HCT116 (cell line): ENCODE measurements around the gene RSRC1. TPM values are rescaled to one million over a fixed set of nuclear protein-coding genes. Genes with fewer than 3 reads are reported as not detected.

Experiments
- ATAC-seq: fragments of 200-7000 bp; cut with Tn5 transposase; 2 replicates; pipeline ENCODE4 v1.9.1; 2020; ENCODE audit warnings: mild to moderate bottlenecking, moderate library complexity
- BruUV-seq: library from RNA; stranded (reverse); fragments of 400-500 nt; replicated peaks from 2 replicates; lab custom pipeline; 2021; lab: Mats Ljungman, UMichigan
- CTCF ChIA-PET: fragments of 300-600 bp; sonication (Branson Sonifier 250); formaldehyde crosslinking; loops from one replicate; lab custom pipeline; 2021; ENCODE audit warnings: antibody characterized with exemption; lab: Charles Lee
- POLR2A ChIA-PET: fragments of 300-600, 350-600 bp; sonication (Branson Sonifier 250); formaldehyde crosslinking; loops from one replicate; lab custom pipeline; 2021; ENCODE audit warnings: antibody characterized with exemption; lab: Charles Lee
- RAD21 ChIA-PET, 2 experiments: fragments of 300-600 bp; sonication (Branson Sonifier 250); formaldehyde crosslinking; loops; one replicate each; lab custom pipeline; 2023; ENCODE audit warnings: low total read pairs in 2 of 2; ENCODE audit not compliant: uncharacterized antibody in 2 of 2, unreplicated experiment in 2 of 2, low non-redundant PET in 1 of 2; lab: Charles Lee
- DNase-seq: peaks from one replicate; pipeline ENCODE4 v3.0.0-alpha.2; 2010; ENCODE audit warnings: low read depth, low spot score
- H2AFZ ChIP-seq: fragments of 200-600 bp; shearing (Covaris generic), sonication (generic); 2 replicates; pipeline ENCODE4 v1.6.1; 2017; ENCODE audit warnings: low read depth, mixed run types, mixed read lengths, antibody characterized with exemption, low read length; ENCODE audit not compliant: poor library complexity, severe bottlenecking
- H3K27ac ChIP-seq: 2 replicates; pipeline ENCODE4 v1.5.1; 2012; ENCODE audit warnings: low read depth, low read length
- H3K27me3 ChIP-seq: fragments of 200-600 bp; sonication (generic); 2 replicates; pipeline ENCODE4 v1.6.1; 2016; ENCODE audit warnings: mixed run types, low read length, mixed read lengths; ENCODE audit not compliant: insufficient read depth
- H3K36me3 ChIP-seq, 2 experiments: fragments of 200-500 bp in 1 of 2; fragments of 200-600 bp in 1 of 2; sonication (Bioruptor generic) in 1 of 2; sonication (generic) in 1 of 2; 2 replicates each; pipeline versions ENCODE4 v1.5.1 to v1.6.1; 2014 to 2016; ENCODE audit warnings: low read length in 2 of 2, inconsistent platforms in 1 of 2, mixed read lengths in 1 of 2, mixed run types in 1 of 2; ENCODE audit not compliant: insufficient read depth in 2 of 2, control insufficient read depth in 1 of 2
- H3K4me1 ChIP-seq, 2 experiments: fragments of 200-600 bp in 1 of 2; sonication (generic) in 1 of 2; 2 replicates each; pipeline versions ENCODE4 v1.5.1 to v1.6.1; 2012 to 2017; ENCODE audit warnings: low read length in 2 of 2, inconsistent platforms in 1 of 2, mild to moderate bottlenecking in 1 of 2, mixed read lengths in 1 of 2, mixed run types in 1 of 2, moderate library complexity in 1 of 2; ENCODE audit not compliant: insufficient read depth in 2 of 2, control insufficient read depth in 1 of 2
- H3K4me2 ChIP-seq: fragments of 200-600 bp; sonication (generic); 2 replicates; pipeline ENCODE4 v1.6.1; 2017; ENCODE audit warnings: mixed run types, low read length, mixed read lengths
- H3K4me3 ChIP-seq, 2 experiments: fragments of 200-600 bp in 1 of 2; sonication (generic) in 1 of 2; replicated peaks in 1 of 2; 2 replicates each; pipeline ENCODE4 v1.5.1; 2011 to 2016; ENCODE audit warnings: low read length in 2 of 2, control low read depth in 1 of 2, low read depth in 1 of 2, mild to moderate bottlenecking in 1 of 2, mixed read lengths in 1 of 2, mixed run types in 1 of 2
- H3K79me2 ChIP-seq: fragments of 200-600 bp; sonication (generic); 2 replicates; pipeline ENCODE4 v1.6.1; 2017; ENCODE audit warnings: mild to moderate bottlenecking, mixed run types, low read length, moderate library complexity, mixed read lengths; ENCODE audit not compliant: insufficient read depth
- H3K9ac ChIP-seq: fragments of 200-600 bp; sonication (generic); 2 replicates; pipeline ENCODE4 v1.6.1; 2016; ENCODE audit warnings: low read length, mixed read lengths
- H3K9me2 ChIP-seq: fragments of 200-600 bp; sonication (generic), shearing (Covaris generic); 2 replicates; pipeline ENCODE4 v1.6.1; 2017; ENCODE audit warnings: mixed run types, mild to moderate bottlenecking, moderate library complexity; ENCODE audit not compliant: insufficient read depth
- H3K9me3 ChIP-seq, 2 experiments: fragments of 200-500 bp in 1 of 2; fragments of 200-600 bp in 1 of 2; sonication (Bioruptor generic) in 1 of 2; sonication (generic) in 1 of 2; 2 replicates each; pipeline ENCODE4 v1.6.1; 2014 to 2017; ENCODE audit warnings: low read length in 2 of 2, mixed read lengths in 2 of 2, inconsistent platforms in 1 of 2, low read depth in 1 of 2, mild to moderate bottlenecking in 1 of 2, mixed run types in 1 of 2, moderate library complexity in 1 of 2; ENCODE audit not compliant: control insufficient read depth in 1 of 2, insufficient read depth in 1 of 2
- H4K20me1 ChIP-seq: fragments of 200-600 bp; sonication (generic), shearing (Covaris generic); 2 replicates; pipeline ENCODE4 v1.6.1; 2017; ENCODE audit warnings: mixed run types, mild to moderate bottlenecking, moderate library complexity; ENCODE audit not compliant: insufficient read depth
- CBX3 ChIP-seq: IDR thresholded peaks from 2 replicates; pipeline ENCODE4 v1.6.1; 2012; ENCODE audit warnings: low read depth
- FOSL1 ChIP-seq: IDR thresholded peaks from 2 replicates; pipeline ENCODE4 v1.6.1; 2012; ENCODE audit warnings: low read depth
- RAD21 ChIP-seq: IDR thresholded peaks from 2 replicates; pipeline ENCODE4 v1.6.1; 2012; ENCODE audit warnings: low read depth, mild to moderate bottlenecking
- REST ChIP-seq: IDR thresholded peaks from 2 replicates; pipeline ENCODE4 v1.6.1; 2012; ENCODE audit warnings: low read depth
- SP1 ChIP-seq: IDR thresholded peaks from 2 replicates; pipeline ENCODE4 v1.6.1; 2012; ENCODE audit warnings: low read depth
- SRF ChIP-seq: IDR thresholded peaks from 2 replicates; pipeline ENCODE4 v1.6.1; 2012; ENCODE audit warnings: low read depth
- intact Hi-C: fragments of 100-400 bp; cut with micrococcal nuclease; formaldehyde crosslinking; loops from 2 replicates; pipeline ENCODE4 v1.10.0; 2022
- total RNA-seq: library from RNA; stranded (reverse); gene quantifications from one replicate; pipeline ENCODE4 v1.2.1, GENCODE V29; 2021; ENCODE audit not compliant: unreplicated experiment
- TF ChIP-seq, protein P1 (sequence below): IDR thresholded peaks from 2 replicates; pipeline ENCODE4 v1.6.1; 2011; ENCODE audit warnings: mild to moderate bottlenecking, low read length, moderate library complexity; ENCODE audit not compliant: insufficient replicate concordance; ENCODE audit errors: extremely low read depth

Gene RSRC1
- total RNA-seq, 1 experiment from 2014 or later = 37.1 TPM

DNA sequence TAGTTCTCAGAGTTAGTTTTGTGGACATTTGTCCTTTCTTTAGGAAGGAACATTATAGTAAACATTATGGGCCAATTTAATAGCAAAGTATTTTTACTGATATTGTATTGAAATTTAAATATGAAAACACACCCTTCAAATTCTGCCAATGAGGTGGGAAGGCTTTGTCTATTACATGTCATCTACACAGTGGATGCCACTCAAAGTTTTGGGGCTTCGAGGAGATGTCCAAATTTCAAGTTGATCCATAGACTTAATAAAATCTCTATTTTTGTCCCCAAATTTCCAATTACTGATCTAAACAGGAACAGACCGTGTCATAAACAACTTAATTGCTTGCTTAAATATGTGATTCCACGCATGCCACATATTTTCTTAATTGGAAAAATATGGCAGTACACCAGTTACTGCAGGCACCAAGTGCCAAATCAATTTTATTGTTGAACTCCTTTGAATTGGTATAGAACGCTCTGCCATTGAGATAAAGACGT lies 5.4 kb upstream of the RSRC1 start:
- H3K36me3 ChIP-seq = no peaks in the 10 kb centered on the region
- H4K20me1 ChIP-seq = no peaks in the 10 kb centered on the region
- TF ChIP-seq SRF = no peak
- TF ChIP-seq FOSL1 = no peak
- no peak for TF ChIP-seq CBX3
- TF ChIP-seq RAD21 = no peak
- TF ChIP-seq, protein P1, sequence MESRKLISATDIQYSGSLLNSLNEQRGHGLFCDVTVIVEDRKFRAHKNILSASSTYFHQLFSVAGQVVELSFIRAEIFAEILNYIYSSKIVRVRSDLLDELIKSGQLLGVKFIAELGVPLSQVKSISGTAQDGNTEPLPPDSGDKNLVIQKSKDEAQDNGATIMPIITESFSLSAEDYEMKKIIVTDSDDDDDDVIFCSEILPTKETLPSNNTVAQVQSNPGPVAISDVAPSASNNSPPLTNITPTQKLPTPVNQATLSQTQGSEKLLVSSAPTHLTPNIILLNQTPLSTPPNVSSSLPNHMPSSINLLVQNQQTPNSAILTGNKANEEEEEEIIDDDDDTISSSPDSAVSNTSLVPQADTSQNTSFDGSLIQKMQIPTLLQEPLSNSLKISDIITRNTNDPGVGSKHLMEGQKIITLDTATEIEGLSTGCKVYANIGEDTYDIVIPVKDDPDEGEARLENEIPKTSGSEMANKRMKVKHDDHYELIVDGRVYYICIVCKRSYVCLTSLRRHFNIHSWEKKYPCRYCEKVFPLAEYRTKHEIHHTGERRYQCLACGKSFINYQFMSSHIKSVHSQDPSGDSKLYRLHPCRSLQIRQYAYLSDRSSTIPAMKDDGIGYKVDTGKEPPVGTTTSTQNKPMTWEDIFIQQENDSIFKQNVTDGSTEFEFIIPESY = no peak
- no peak for TF ChIP-seq SP1
- no peak for TF ChIP-seq REST
- intact Hi-C loops = loop anchor here (10.0 kb wide), 1 partner anchor 210 kb away; no protein-coding TSS in a partner anchor
- ATAC-seq (no peak), DNase-seq (no peak)
- H3K9me3 ChIP-seq = no peaks in the 10 kb centered on the region
- H2AFZ ChIP-seq = no peak overlapping the region
- ChIA-PET CTCF (no interaction called here), POLR2A (no interaction called here), RAD21 (no interaction called here)
- H3K4me1 ChIP-seq = peaks cover 0 to 15% of the 10 kb centered on the region in 2 experiments; a peak in 2 of 4 replicates
- no peak overlapping the region for H3K9ac ChIP-seq
- H3K9me2 ChIP-seq = no peaks in the 10 kb centered on the region
- no peak overlapping the region for H3K27ac ChIP-seq
- peak overlapping the region; percentile 45; the same call in 1 of the 2 replicates for H3K4me2 ChIP-seq
- H3K27me3 ChIP-seq = no peaks in the 10 kb centered on the region
- BruUV-seq = TSS peak; percentile 45
- H3K79me2 ChIP-seq = no peaks in the 10 kb centered on the region
- H3K4me3 ChIP-seq = 0 out of 4 replicates have a peak overlapping the region, but pooled peaks of 1 of the 2 experiments have one; percentile 4
